ENCODE results near the gene PTP4A1.

The PTP4A1 gene

DNA sequence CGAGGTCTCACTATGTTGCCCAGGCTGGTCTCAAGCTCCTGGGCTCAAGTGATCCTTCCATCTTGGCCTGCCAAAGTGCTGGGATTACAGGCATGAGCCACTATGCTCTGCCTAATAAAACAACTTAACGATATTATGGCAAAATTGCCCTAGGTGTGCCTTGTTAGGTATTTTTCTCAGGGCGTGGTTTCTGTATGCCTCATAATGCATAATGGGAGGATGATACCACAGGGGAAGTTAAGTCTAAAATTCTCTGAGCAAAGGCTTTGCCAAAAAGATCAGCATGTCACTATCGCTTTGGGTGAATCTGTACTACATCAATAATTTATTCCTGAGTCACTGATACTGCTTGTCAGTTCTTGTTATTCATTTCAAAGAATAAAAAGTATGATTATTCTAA lies 15.9 kb upstream of the PTP4A1 start:
- no peak for DNase-seq (ENCODE audit: low spot score)

DNA sequence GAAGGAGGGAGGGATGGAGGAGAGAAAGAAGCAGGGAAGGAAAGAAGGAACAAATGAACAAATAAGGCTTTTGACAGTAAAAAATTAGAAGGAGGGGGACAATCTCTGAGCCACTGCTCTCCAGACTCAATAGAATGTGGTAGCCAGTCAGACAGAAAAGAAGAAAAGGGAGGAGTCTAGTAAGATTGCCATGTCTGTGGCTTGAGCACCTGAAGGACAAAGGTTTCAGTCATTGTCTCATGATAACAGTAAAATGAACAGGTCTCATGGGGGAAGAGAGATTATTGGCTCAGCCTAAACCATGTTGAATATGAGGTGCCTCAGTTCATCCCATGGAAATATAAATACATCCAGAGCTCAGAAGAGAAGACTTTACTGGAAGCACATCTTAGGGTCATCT lies 14.0 kb upstream of the PTP4A1 start:
- no peak for DNase-seq (ENCODE audit: low spot score)

DNA sequence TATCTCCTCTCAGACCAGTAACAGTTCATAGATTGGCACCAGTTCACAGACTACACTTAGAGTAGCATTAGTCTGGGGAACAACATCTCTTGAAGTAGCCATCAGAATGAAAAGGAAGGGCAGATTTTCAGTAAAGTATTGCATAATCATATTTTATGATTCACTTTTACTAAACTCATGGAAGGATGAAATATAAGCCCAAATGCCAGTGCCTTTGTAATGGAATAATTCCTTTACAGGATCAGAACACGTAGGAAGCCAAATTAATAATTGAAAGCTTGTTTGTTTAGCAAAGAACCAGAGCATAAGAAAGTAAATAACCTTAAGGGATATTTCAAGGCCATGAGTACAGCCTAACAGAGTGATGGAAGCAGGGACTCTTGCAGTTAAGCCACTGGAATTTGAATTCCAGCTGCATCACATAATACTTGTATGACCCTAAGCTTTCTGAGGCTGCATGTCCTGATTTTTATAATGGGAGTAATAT lies 11.4 kb upstream of the PTP4A1 start:
- no peak for DNase-seq (ENCODE audit: low spot score)

DNA sequence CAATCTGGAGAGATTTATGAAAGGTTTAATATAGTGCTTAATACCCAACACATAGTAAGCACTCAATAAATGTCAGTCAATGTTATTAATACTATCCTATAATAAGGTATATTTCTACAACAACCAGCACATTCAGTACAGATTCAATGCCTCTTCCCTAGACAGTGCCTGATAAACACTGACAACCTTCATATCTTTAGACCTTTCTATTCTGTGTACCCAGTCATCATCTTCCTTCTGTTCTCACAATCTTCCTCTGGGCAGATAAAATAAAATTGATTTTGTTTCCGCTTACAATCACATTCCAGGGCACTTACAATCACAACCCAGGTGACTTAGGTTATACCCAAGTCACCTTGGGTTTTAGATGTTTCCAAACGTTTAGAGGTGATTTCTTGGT lies 11.0 kb upstream of the PTP4A1 start:
- DNase-seq (ENCODE audit: low spot score), result no peak

DNA sequence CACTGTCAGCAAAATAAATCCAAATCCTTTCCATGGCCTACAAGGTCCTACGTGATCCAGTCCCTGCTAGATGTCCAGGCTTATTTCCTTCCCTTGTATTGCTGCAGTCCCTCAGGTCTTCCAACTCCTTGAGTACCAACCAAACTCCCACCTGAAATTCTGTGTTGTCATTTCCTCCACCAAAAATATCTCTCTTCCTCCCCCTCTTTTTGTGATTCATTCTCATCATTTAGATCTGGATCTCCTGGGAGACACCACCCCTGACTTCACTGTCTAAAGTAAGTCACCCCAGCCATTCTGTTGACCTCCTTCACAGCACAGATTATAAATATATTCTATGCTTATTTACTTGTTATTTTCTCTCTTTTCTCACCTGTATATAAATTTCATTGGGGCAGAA lies 9.0 kb upstream of the PTP4A1 start:
- DNase-seq (ENCODE audit: low spot score), result no peak

DNA sequence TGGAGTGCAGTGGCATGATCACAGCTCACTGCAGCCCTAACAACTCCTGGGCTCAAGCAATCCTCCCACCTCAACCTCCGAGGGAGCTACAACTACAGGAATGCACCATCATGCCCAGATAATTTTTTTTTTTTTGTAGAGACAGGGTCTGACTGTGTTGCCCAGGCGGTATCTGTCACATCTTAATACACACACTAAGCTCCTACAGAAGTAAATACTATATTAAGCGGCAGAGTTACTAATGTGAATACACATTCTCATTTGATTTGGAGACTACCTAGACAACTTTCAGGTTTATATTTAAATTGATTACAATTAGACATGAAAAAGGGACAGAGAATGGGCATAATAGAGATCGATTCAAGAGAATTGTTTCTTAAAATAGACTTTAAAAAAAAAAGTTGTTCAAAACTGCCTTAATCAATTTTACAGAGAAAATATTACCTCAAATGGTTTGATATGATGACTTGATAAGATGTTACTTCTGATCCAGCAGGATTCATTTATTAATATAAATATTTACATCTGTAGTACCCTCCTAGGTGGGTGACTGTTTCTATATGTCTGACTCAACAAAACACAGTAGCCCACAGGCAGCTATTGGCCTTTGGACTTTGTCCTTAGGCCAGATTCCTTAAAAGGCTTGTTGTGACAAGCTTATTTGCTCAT lies 7.1 kb upstream of the PTP4A1 start:
- DNase-seq (ENCODE audit: low spot score), result no peak

DNA sequence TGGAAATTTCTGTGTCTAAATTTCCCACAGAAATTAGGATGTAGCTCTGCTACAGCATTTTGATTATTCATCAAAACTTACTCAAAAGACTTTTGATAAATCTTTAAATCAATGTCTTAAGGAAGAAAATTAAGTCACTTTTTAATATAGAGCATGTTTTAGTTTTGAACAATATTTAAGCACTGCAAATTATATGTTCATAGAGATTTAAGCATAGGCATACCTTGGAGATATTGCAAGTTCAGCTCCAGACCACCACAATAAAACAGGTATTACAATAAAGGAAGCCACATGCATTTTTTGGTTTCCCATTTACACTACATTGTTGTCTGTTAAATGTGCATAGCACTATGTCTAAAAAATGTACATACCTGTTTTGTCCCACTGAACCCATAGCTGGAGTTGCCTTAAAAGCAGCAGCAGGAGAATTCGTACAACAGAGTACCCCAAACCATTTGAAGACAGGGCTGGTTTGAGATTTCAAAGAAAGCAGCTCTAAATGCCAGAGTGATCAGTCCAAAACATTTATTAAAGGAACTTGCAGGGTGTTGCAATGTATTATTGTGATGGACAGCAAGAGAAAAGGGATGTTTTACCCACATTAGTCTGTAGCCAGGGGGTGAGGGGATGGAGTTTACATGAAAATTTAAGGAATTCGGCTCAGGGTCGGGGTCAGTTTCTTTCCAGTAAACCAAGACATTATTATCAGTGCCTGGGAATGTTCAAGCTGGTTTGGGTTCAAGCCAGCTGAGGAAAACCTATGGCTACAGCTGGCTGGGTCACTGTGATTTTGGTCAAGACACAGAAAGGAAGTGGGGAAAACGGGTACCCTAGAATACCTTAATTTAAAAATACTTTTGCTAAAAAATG lies 6.3 kb upstream of the PTP4A1 start:
- no peak for DNase-seq (ENCODE audit: low spot score)

DNA sequence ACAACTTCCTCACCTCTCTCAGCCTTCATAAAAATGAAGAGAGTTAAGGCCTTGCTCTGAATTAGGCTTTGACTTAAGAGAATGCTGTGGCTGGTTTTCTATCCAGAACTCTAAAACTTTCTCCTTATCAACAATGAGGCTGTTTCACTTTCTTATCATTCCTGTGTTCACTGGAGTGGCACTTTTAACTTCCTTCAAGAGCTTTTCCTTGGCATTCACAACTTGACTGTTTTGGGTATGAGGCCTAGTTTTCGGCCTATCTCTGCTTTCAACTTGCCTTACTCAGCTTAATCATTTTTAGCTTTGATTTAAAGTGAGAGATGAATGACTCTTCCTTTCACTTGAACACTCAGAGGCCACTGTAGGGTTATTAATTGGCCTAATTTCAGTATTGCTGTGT lies 4.3 kb upstream of the PTP4A1 start:
- no peak for DNase-seq (ENCODE audit: low spot score)

DNA sequence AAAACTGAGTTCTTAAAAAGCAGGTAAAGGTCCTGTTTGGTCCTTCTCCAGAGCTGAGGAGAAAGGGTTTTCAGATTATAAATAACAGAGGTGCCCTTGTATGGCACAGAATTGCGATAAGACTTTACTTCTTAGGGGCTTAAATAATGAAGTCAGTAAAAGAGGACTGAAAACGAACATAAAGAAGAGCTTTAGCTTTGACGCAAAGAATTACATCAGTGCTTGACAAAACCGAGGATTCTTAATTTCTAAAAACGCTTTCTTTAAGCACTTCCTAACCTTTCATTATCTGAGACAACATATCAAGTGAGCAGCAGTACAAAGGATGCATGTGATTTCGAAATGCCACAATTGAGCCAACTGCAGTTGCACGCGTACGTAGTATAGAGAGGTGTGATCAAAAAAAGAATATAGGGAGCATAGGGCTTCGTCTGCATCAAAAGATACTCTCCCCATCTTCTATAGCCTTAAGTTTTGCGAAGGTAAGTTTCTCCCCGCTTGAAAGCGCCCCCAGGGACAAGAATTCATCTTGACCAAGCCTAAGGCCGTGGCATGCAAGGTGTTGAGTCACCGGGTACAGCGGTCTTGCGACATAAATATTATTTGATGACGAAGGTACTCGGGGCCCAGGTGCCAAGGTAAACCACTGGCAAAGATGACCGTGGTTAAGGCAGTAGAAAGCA lies 778 bp upstream of the PTP4A1 start:
- DNase-seq (ENCODE audit: low spot score), result peak; percentile 29

DNA sequence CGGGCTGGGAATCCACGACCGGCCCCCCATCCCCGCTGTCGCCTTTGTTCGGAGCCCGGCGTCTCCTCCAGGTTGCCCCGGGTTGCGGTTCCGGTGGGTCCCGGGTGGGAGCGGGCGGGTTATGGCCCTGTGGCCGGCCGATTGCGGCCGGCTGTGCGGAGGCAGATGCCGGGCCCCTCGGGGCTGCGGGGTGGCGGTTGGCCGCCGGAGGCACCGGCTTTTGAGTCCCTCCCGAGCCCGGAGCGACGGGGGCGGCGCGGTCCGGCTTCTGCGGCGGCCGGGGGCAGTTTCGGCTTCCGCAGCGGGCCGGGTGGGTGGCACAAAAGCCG lies 431 bp downstream of the PTP4A1 start:
- DNase-seq (ENCODE audit: low spot score), result peak; percentile 39

DNA sequence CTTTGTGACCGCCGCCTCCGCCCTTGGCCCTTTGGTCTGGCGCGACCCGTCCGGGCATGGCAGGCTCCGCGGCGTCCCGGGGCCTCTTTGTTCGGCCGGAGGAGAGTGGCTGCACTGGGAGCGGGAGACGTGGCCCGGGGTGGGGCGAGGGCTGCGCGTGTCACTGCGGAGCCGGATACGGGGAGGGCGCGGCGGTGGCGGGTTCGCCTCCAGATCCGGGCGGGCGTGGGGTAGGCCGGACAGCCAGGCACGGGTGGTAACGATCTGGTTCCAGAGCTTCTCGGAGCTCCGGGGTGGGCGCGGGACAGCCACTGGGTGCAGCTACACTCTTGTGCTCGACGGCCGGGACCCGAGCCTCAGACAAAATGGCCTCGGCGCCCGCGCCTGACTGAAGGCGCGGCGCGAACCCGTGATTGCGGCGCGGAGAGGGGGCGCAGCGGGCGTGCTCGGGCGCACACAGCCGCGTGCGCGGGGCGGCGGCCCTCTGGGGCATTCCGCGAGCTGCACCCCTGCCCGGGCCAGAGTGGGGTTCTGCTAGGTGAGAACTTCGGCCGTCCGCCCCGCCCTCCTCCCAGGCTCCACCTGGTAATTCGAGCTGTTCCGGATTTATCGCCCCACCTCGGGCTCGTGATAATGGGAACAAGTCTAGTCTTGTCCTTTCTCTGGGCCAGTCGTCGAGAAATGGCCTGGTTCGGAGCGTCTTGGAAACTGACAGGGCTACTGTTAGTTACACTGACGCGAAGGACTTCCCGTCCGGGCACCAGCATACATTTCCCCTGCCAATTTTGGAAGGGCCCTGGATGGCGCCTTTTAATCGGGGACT lies 1.0 kb downstream of the PTP4A1 start:
- peak; percentile 59 for DNase-seq (ENCODE audit: low spot score)

DNA sequence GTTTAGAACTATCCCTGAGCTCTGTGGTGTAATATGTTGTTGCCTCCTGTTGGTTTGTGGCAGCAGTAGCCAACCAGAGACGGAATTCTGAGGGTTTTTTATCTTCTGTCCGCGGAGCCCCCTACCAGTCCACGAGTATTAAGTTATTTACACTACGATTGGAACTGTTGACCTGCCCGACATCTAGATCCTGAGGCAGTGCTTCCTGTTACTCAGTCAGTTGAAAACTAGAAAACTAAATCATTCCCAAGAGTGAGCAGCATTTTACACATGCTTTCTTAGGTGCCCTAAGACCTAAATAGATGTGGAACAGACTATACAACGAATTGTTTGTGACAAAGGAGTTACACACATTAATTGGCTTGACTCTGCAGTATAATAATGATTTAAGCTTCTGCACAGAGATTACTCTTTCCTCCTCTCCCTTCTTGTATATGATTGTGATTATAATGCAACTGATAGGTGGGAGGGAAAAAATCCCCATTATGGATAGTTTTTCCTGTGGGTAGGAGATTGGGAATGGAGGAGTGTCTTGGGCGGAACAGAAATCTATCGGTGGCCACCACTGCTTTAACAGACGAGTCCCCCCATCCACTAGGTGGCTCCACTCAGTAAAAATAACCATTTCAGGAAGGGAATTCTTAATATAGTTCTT lies 1.7 kb downstream of the PTP4A1 start:
- DNase-seq (ENCODE audit: low spot score), result peak; percentile 11

DNA sequence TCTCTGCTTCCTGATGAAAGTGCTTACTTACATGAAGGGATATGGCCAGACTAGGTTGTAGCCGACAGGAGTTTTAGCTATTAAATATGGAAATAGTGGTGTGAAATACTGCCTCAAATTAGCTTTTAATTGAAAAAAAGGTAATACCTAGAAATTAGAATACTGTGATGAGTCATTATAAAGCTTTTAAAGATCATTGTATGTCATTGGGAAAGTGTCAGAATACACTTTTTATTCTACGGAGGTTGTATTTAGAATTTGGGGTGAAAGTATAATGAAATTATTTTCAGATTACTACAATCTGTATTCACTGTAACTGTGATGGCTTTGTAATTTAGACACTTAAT lies 2.2 kb downstream of the PTP4A1 start:
- no peak for DNase-seq (ENCODE audit: low spot score)

DNA sequence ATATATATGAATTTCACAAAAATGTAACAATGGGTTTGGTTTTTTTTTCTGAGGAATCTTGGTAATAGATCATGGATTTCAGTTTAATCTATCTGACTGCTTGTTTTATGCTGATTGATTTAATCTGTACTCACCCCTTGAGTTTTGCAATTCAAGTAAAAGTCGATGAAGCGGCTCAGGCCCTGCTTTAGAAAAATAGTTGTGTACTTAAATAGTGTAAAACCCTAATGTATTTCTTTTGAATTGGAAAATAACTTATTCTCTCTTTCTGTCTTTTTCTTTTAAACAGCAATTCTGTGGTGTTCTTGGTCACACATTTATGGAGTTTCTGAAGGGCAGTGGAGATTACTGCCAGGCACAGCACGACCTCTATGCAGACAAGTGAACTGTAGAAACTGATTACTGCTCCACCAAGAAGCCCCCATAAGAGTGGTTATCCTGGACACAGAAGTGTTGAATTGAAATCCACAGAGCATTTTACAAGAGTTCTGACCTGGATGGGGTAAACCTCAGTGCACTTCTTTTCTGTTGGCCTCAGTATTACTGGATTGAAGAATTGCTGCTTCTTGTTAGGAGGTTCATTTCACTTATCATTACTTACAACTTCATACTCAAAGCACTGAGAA lies 4.0 kb downstream of the PTP4A1 start:
- no peak for DNase-seq (ENCODE audit: low spot score)

DNA sequence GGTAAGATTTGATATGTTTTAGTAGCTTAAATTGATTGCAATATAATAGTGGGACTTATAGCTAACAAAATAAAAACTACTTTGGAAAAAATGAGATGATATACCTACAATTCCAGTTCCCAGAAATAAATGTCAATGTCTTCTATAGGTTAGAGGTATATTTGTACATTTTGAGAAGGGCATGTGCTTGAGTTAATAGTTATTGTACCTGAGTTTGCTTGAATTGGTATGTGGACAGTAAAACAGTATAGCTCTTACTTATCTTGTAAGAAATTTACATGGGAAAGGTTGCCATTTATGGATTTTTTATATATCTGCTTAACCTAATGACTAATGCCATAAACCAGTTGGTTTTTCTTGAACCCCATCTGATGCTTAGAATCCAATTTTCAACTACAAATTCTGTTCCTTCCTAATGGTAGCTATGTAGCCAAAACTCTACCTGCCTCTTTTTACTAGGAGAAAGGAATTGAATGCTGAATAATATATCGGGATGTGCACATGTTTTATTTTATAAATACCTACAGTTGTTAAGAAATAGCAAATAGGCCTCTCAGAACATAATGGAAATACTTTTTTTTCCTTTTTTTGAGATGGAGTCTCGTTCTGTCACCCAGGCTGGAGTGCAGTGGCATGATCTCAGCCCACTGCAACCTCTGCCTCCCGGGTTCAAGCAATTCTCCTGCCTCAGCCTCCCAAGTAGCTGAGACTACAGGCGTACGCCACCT lies 4.9 kb downstream of the PTP4A1 start:
- DNase-seq (ENCODE audit: low spot score), result no peak

DNA sequence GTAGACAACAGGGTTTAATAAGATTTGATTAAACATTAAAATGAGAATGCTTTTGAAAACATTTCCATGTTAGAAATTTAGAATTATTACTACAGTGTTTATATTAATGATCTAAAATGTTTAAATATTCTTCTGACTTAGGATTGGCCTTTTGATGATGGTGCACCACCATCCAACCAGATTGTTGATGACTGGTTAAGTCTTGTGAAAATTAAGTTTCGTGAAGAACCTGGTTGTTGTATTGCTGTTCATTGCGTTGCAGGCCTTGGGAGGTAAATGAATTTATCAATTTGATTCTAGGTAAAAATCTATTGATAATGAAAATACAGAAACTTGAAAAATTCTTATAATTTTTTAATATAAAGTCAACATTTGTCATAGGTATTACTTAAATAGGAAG lies 6.5 kb downstream of the PTP4A1 start:
- no peak for DNase-seq (ENCODE audit: low spot score)

DNA sequence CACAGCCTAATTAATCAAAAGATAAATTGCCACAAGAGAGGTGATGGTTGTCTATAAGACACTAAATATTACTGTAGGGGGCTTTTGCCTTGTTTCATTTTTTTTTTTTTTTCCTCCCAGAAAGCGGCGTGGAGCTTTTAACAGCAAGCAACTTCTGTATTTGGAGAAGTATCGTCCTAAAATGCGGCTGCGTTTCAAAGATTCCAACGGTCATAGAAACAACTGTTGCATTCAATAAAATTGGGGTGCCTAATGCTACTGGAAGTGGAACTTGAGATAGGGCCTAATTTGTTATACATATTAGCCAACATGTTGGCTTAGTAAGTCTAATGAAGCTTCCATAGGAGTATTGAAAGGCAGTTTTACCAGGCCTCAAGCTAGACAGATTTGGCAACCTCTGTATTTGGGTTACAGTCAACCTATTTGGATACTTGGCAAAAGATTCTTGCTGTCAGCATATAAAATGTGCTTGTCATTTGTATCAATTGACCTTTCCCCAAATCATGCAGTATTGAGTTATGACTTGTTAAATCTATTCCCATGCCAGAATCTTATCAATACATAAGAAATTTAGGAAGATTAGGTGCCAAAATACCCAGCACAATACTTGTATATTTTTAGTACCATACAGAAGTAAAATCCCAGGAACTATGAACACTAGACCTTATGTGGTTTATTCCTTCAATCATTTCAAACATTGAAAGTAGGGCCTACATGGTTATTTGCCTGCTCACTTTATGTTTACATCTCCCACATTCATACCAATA lies 7.8 kb downstream of the PTP4A1 start:
- no peak for DNase-seq (ENCODE audit: low spot score)

DNA sequence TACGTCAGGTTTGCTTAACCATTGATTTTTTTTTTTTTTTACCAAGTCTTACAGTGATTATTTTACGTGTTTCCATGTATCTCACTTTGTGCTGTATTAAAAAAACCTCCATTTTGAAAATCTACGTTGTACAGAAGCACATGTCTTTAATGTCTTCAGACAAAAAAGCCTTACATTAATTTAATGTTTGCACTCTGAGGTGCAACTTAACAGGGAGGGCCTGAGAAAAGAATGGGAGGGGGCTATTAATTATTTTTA lies 8.4 kb downstream of the PTP4A1 start:
- no peak for DNase-seq (ENCODE audit: low spot score)

DNA sequence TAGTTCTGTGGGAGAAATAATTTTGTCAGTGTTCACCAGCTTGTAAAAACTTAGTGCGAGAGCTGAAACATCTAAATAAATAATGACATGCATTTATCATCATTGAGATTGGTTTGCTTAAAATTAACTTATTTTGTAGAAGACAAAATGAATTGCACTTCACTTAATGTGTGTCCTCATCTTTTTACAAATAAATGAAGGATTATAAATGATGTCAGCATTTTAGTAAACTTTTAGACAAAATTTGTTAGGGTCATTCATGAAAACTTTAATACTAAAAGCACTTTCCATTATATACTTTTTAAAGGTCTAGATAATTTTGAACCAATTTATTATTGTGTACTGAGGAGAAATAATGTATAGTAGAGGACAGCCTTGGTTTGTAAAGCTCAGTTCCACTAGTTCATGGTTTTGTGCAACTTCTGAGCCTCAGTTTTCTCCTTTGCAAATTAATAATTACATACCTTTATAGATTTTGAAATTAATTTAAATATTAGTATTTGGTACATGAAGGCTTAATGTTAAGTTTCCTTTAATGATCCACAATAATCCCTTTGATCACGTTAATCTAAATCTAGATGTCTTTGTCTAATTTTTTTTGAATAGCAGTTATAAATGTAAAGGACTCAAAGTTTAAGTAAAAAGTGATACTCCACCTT lies 9.2 kb downstream of the PTP4A1 start:
- DNase-seq (ENCODE audit: low spot score), result no peak

Measured in germinal center (tissue), 1 donor.